K562 (cell line): ENCODE results near the gene CALHM1. TPM values are rescaled to one million over a fixed set of nuclear protein-coding genes. Genes with fewer than 3 reads are reported as not detected.

Experiments used
- ARID1B ChIP-seq: fragments of 450-650 bp; IDR thresholded peaks from 2 replicates; pipeline ENCODE4 v1.6.1; 2016; ENCODE audit warnings: antibody characterized with exemption, mild to moderate bottlenecking, inconsistent platforms
- ARID2 ChIP-seq: fragments of 450-650 bp; IDR thresholded peaks from 2 replicates; pipeline ENCODE4 v1.6.1; 2017; ENCODE audit warnings: antibody characterized with exemption, mild to moderate bottlenecking
- ETV1 ChIP-seq: fragments of 450-650 bp; conservative IDR thresholded peaks from 2 replicates; pipeline ENCODE4 v1.6.1; 2016; ENCODE audit warnings: missing genetic modification characterization, control low read depth, low read depth, missing compliant biosample characterization
- EWSR1 ChIP-seq: fragments of 450-650 bp; IDR thresholded peaks from 2 replicates; pipeline ENCODE4 v1.6.1; 2018; ENCODE audit warnings: borderline replicate concordance, mild to moderate bottlenecking, low read depth, moderate library complexity; ENCODE audit not compliant: partially characterized antibody
- HOMEZ ChIP-seq: fragments of 250-450 bp; sonication (Bioruptor Pico); IDR thresholded peaks from 2 replicates; pipeline ENCODE4 v1.4.0; 2020; ENCODE audit warnings: mild to moderate bottlenecking, moderate library complexity
- MEIS2 ChIP-seq: fragments of 450-650 bp; IDR thresholded peaks from 2 replicates; pipeline ENCODE4 v1.6.1; 2014; ENCODE audit warnings: mild to moderate bottlenecking; ENCODE audit not compliant: partially characterized antibody
- NCOA4 ChIP-seq: fragments of 450-650 bp; IDR thresholded peaks from 2 replicates; pipeline ENCODE4 v1.6.1; 2018; ENCODE audit warnings: mild to moderate bottlenecking; ENCODE audit not compliant: partially characterized antibody
- NEUROD1 ChIP-seq: fragments of 150-350 bp; IDR thresholded peaks from 2 replicates; pipeline ENCODE4 v1.6.1; 2014; ENCODE audit warnings: borderline replicate concordance, low read length, low read depth; ENCODE audit not compliant: partially characterized antibody
- NONO ChIP-seq, 2 experiments: fragments of 200-400 bp in 1 of 2; fragments of 450-650 bp in 1 of 2; formaldehyde crosslinking in 1 of 2; IDR thresholded peaks; 2 replicates each; pipeline ENCODE4 v1.6.1; 2017; ENCODE audit warnings: low read depth in 2 of 2, mild to moderate bottlenecking in 2 of 2, moderate library complexity in 2 of 2, low read length in 1 of 2
- SMARCA4 ChIP-seq: fragments of 450-650 bp; IDR thresholded peaks from 2 replicates; pipeline ENCODE4 v1.6.1; 2016
- TAF1 ChIP-seq: IDR thresholded peaks from 2 replicates; pipeline ENCODE4 v1.6.1; 2011; ENCODE audit warnings: mild to moderate bottlenecking, low read length, moderate library complexity; ENCODE audit not compliant: insufficient read depth, control insufficient read depth, severe bottlenecking; ENCODE audit errors: extremely low read depth
- TCF7L2 ChIP-seq: fragments of 150-350 bp; IDR thresholded peaks from 2 replicates; pipeline ENCODE4 v1.6.1; 2016; ENCODE audit warnings: low read depth, mild to moderate bottlenecking, low read length, moderate library complexity
- ZFX ChIP-seq: sonication (generic); formaldehyde crosslinking; IDR thresholded peaks from 2 replicates; pipeline ENCODE4 v1.8.0; 2022; ENCODE audit warnings: mild to moderate bottlenecking, missing genetic modification reagents, moderate library complexity
- ZMIZ1 ChIP-seq, 2 experiments: fragments of 150-350 bp in 1 of 2; IDR thresholded peaks; 2 replicates each; pipeline ENCODE4 v1.6.1; 2012 to 2016; ENCODE audit warnings: low read depth in 2 of 2, low read length in 2 of 2, mild to moderate bottlenecking in 1 of 2, moderate library complexity in 1 of 2
- ZNF140 ChIP-seq: fragments of 250-450 bp; sonication (Bioruptor Pico); IDR thresholded peaks from 2 replicates; pipeline ENCODE4 v1.8.0; 2021; ENCODE audit warnings: moderate library complexity, mild to moderate bottlenecking, inconsistent platforms
- ZNF212 ChIP-seq: fragments of 450-650 bp; formaldehyde crosslinking; IDR thresholded peaks from 2 replicates; pipeline ENCODE4 v1.4.0; 2020; ENCODE audit warnings: mild to moderate bottlenecking
- ZNF696 ChIP-seq: fragments of 250-450 bp; sonication (Bioruptor Pico); conservative IDR thresholded peaks from 2 replicates; pipeline ENCODE4 v1.4.0; 2020; ENCODE audit warnings: mild to moderate bottlenecking, moderate library complexity
- polyA plus RNA-seq, 8 experiments: library from polyadenylated mRNA; depleted of rRNA in 4 of 8; stranded (reverse) in 5 of 8; unstranded in 3 of 8; fragments of >200 nt; fragmentation: Nextera tagmentation in 2 of 8; fragmentation: Illumina TruSeq in 1 of 8; extraction: Ambion mirVana in 2 of 8; extraction: Trizol in 1 of 8; gene quantifications; 2 replicates each; pipeline versions ENCODE4 v1.2.1 to v1.2.3, GENCODE V29; 2011 to 2014; ENCODE audit warnings: inconsistent platforms in 1 of 8, missing spikeins in 1 of 8
- total RNA-seq, 7 experiments: library from RNA; depleted of rRNA in 6 of 7; stranded (reverse); fragments of >200 nt in 6 of 7; fragmentation: Illumina TruSeq in 2 of 7; extraction: Trizol in 2 of 7; gene quantifications; 2 replicates each; pipeline versions ENCODE4 v1.2.1 to v1.2.3, GENCODE V29; 2011 to 2021; ENCODE audit warnings: low replicate concordance in 1 of 7
- TF ChIP-seq, protein P1 (sequence below): fragments of 250-450 bp; sonication (Bioruptor Pico); IDR thresholded peaks from 2 replicates; pipeline ENCODE4 v1.8.0; 2021; ENCODE audit warnings: mild to moderate bottlenecking, moderate library complexity
- TF ChIP-seq, protein P2 (sequence below): sonication (generic); formaldehyde crosslinking; IDR thresholded peaks from 2 replicates; pipeline ENCODE4 v1.9.0; 2022; ENCODE audit warnings: mild to moderate bottlenecking, missing genetic modification reagents
- TF ChIP-seq, protein P3 (sequence below): fragments of 450-650 bp; formaldehyde crosslinking; IDR thresholded peaks from 2 replicates; pipeline ENCODE4 v1.4.0; 2022; ENCODE audit warnings: missing genetic modification characterization

The CALHM1 gene
- total and polyA plus RNA-seq, 9 of the 15 experiments (the other 6 are each of a cell fraction or from before 2014, with no cell fraction given): 0.03 TPM; not detected in 8

DNA sequence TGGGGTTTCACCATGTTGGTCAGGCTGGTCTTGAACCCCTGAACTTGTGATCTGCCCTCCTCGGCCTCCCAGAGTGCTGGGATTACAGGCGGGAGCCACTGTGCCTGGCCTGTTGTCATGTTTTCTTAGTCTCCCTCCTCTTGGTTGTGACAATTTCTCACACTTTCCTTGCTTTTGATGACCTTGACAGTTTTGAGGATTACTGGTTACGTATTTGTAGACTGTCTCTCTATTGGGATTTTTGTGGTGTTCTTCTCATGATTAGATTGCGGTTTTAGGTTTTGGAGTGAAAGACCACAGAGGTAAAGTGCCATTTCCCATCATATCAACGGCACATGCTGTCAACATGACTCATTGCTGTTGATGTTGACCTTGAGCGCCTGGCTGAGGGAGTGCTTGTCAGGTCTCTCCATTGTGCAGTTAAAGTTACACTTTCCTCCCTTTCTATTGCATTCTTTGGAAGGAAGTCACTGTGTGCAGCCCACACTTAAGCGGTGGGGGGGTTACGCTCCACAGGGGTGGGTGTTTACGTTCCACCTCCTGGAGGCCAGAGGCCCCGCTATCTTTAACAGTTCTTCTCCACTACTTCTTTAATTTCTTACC is 45.6 kb upstream of the CALHM1 start (continued):
- TF ChIP-seq ZMIZ1 (IDR thresholded peaks at IDR 0.05; ENCODE audit: low read depth in 2 of 2, low read length in 2 of 2) (no peak), NCOA4 (no peak), EWSR1 (no peak), NONO (IDR thresholded peaks at IDR 0.05; ENCODE audit: low read depth in 2 of 2, low read length in 1 of 2) (no peak), TAF1 (no peak), ARID2 (no peak), TCF7L2 (no peak), ZNF140 (CRISPR knock-in tag) (no peak), ZNF696 (CRISPR knock-in tag) (no peak), ZFX (CRISPR knock-in tag) (no peak), SMARCA4 (peak; percentile 83), ETV1 (no peak), ARID1B (peak; percentile 90), NEUROD1 (peak; percentile 36), MEIS2 (peak; percentile 97), ZNF212 (no peak), HOMEZ (no peak)
- TF ChIP-seq, protein P1, sequence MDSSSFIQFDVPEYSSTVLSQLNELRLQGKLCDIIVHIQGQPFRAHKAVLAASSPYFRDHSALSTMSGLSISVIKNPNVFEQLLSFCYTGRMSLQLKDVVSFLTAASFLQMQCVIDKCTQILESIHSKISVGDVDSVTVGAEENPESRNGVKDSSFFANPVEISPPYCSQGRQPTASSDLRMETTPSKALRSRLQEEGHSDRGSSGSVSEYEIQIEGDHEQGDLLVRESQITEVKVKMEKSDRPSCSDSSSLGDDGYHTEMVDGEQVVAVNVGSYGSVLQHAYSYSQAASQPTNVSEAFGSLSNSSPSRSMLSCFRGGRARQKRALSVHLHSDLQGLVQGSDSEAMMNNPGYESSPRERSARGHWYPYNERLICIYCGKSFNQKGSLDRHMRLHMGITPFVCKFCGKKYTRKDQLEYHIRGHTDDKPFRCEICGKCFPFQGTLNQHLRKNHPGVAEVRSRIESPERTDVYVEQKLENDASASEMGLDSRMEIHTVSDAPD: no peak
- TF ChIP-seq, protein P2, sequence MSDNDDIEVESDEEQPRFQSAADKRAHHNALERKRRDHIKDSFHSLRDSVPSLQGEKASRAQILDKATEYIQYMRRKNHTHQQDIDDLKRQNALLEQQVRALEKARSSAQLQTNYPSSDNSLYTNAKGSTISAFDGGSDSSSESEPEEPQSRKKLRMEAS (CRISPR knock-in tag): no peak; the same call in 1 of the 2 replicates
- TF ChIP-seq, protein P3, sequence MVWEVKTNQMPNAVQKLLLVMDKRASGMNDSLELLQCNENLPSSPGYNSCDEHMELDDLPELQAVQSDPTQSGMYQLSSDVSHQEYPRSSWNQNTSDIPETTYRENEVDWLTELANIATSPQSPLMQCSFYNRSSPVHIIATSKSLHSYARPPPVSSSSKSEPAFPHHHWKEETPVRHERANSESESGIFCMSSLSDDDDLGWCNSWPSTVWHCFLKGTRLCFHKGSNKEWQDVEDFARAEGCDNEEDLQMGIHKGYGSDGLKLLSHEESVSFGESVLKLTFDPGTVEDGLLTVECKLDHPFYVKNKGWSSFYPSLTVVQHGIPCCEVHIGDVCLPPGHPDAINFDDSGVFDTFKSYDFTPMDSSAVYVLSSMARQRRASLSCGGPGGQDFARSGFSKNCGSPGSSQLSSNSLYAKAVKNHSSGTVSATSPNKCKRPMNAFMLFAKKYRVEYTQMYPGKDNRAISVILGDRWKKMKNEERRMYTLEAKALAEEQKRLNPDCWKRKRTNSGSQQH (CRISPR knock-in tag): no peak
